ENCODE data around the gene SYNGR3. TPM values are rescaled to one million over a fixed set of nuclear protein-coding genes. Genes with fewer than 3 reads are reported as not detected.

SYNGR3 gene
- polyA plus RNA-seq, 2 of the 4 experiments (the other 2 are of a cell fraction) = 4.1 to 4.9 TPM

- TF ChIP-seq JUN (IDR thresholded peaks at IDR 0.05) = peak; percentile 28 to 63; a peak in 3 of 5 replicates
- TF ChIP-seq SREBF2 (IDR thresholded peaks at IDR 0.05) = no peak
- no peak for TF ChIP-seq CHD2 (IDR thresholded peaks at IDR 0.05; ENCODE audit: low read length, partially characterized antibody)
- no peak for TF ChIP-seq JUNB (IDR thresholded peaks at IDR 0.05)
- TF ChIP-seq SMC3 (IDR thresholded peaks at IDR 0.05) = no peak; the same call in 2 of the 3 replicates
- TF ChIP-seq RNF2 (IDR thresholded peaks at IDR 0.05; ENCODE audit: borderline replicate concordance, low read depth) = no peak
- no peak for TF ChIP-seq USF2 (IDR thresholded peaks at IDR 0.05)
- TF ChIP-seq RFX5 (IDR thresholded peaks at IDR 0.05) = no peak
- no peak for TF ChIP-seq REST (IDR thresholded peaks at IDR 0.05)
- no peak for TF ChIP-seq CEBPB (IDR thresholded peaks at IDR 0.05)
- TF ChIP-seq HDAC2 (IDR thresholded peaks at IDR 0.05) = no peak
- no peak for TF ChIP-seq BHLHE40 (IDR thresholded peaks at IDR 0.05; ENCODE audit: low read depth, low read length)
- TF ChIP-seq EP300 (IDR thresholded peaks at IDR 0.05) = peak in 1 of 2 experiments; percentile 44; a peak in 1 of 5 replicates
- TF ChIP-seq HOXB13 (CRISPR knock-in tag; IDR thresholded peaks at IDR 0.05; ENCODE audit: low read depth) = no peak
- peak; percentile 10; the same call in 1 of the 2 replicates for TF ChIP-seq ZSCAN20 (CRISPR knock-in tag; IDR thresholded peaks at IDR 0.05)
- TF ChIP-seq EHF (CRISPR knock-in tag; IDR thresholded peaks at IDR 0.05) = peak; percentile 54; the same call in 1 of the 2 replicates
- TF ChIP-seq CBX8 (IDR thresholded peaks at IDR 0.05) = no peak
- TF ChIP-seq ESRRA (IDR thresholded peaks at IDR 0.05; ENCODE audit: borderline replicate concordance, low read length) = no peak
- no peak for TF ChIP-seq MYC (IDR thresholded peaks at IDR 0.05; ENCODE audit: borderline replicate concordance, low read length)
- TF ChIP-seq GATA3 (IDR thresholded peaks at IDR 0.05; ENCODE audit: borderline replicate concordance) = peak; percentile 54; the same call in 1 of the 2 replicates
- TF ChIP-seq HOXA7 (CRISPR knock-in tag; IDR thresholded peaks at IDR 0.05) = no peak
- no peak for TF ChIP-seq HMGXB4 (CRISPR knock-in tag; IDR thresholded peaks at IDR 0.05; ENCODE audit: borderline replicate concordance)
- TF ChIP-seq KDM1A (IDR thresholded peaks at IDR 0.05; ENCODE audit: low read depth) = no peak
These were observed 45.8 kb downstream of the SYNGR3 start (continued) for GRCh38 chr16:2035431-2036199.

All from A549 (cell line).